Left ventricle myocardium inferior (tissue), 1 donor: ENCODE results near the gene RNPEPL1. TPM values are rescaled to one million over a fixed set of nuclear protein-coding genes. Genes with fewer than 3 reads are reported as not detected.
"Not testable (repeated sequence)": the region's sequence is repeated elsewhere in the genome, so short reads cannot be mapped to it uniquely, and the experiment has no call there.

Source experiments
- DNase-seq: peaks from one replicate; pipeline ENCODE4 v3.0.0-alpha.2; 2020
- H3K27ac ChIP-seq: fragments of 200-600 bp; replicated peaks from 2 replicates; pipeline ENCODE4 v1.8.0; 2021
- H3K27me3 ChIP-seq: fragments of 200-600 bp; 2 replicates; pipeline ENCODE4 v1.8.0; 2021; ENCODE audit warnings: low read depth
- H3K36me3 ChIP-seq: fragments of 200-600 bp; 2 replicates; pipeline ENCODE4 v1.8.0; 2021
- H3K4me1 ChIP-seq: fragments of 200-600 bp; 2 replicates; pipeline ENCODE4 v1.8.0; 2021
- H3K4me3 ChIP-seq: fragments of 200-600 bp; 2 replicates; pipeline ENCODE4 v1.8.0; 2021; ENCODE audit warnings: mild to moderate bottlenecking, moderate library complexity
- H3K9me3 ChIP-seq: fragments of 200-600 bp; replicated peaks from 2 replicates; pipeline ENCODE4 v1.8.0; 2021
- intact Hi-C: fragments of 100-400 bp; cut with micrococcal nuclease; formaldehyde crosslinking; loops from one replicate; pipeline ENCODE4 v1.11.0; 2022
- total RNA-seq: library from RNA; stranded (reverse); fragmentation: NEBNext Ultra II Directional; extraction: Animal tissue kit (Norgen Biotek cat#: 25700); gene quantifications from one replicate; pipeline ENCODE4 v1.2.1, GENCODE V29; 2021
- TF ChIP-seq, protein P1 (sequence below): fragments of 200-600 bp; IDR thresholded peaks from 2 replicates; pipeline ENCODE4 v1.8.0; 2021; ENCODE audit warnings: antibody characterized with exemption, mild to moderate bottlenecking, borderline replicate concordance
- donor health status: DM: no; HTN: yes; CAD: no; lungs with severe emphysema.

Gene RNPEPL1
- total RNA-seq, 1 donor from 2014 or later, result 80.1 TPM

DNA sequence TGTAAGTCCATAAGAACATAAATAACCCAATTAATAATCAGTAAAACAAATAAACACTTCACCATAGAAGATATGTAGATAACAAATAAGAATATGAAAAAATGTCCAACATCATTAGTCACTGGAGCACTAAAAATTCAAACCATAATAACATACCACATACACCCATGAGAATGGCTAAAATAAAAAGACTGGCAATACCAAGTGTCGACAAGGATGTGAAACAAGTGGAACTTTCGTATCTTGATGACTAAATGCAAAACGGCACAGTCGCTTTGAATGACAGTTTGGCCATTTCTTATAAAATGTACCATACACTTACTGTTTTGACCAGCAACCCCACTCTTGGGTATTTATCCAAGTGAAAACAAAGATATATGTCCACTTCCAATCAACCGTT lies 37.2 kb upstream of the RNPEPL1 start:
- no peaks in the 10 kb centered on the region for H3K4me1 ChIP-seq
- intact Hi-C loops, result no loop called here
- TF ChIP-seq, protein P1, sequence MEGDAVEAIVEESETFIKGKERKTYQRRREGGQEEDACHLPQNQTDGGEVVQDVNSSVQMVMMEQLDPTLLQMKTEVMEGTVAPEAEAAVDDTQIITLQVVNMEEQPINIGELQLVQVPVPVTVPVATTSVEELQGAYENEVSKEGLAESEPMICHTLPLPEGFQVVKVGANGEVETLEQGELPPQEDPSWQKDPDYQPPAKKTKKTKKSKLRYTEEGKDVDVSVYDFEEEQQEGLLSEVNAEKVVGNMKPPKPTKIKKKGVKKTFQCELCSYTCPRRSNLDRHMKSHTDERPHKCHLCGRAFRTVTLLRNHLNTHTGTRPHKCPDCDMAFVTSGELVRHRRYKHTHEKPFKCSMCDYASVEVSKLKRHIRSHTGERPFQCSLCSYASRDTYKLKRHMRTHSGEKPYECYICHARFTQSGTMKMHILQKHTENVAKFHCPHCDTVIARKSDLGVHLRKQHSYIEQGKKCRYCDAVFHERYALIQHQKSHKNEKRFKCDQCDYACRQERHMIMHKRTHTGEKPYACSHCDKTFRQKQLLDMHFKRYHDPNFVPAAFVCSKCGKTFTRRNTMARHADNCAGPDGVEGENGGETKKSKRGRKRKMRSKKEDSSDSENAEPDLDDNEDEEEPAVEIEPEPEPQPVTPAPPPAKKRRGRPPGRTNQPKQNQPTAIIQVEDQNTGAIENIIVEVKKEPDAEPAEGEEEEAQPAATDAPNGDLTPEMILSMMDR, result no peak
- peaks cover 26% of the 10 kb centered on the region for H3K9me3 ChIP-seq
- H3K36me3 ChIP-seq, result peaks cover 40% of the 10 kb centered on the region
- DNase-seq, result no peak
- H3K27ac ChIP-seq, result no peak overlapping the region
- H3K27me3 ChIP-seq, result no peaks in the 10 kb centered on the region
- no peak overlapping the region for H3K4me3 ChIP-seq

DNA sequence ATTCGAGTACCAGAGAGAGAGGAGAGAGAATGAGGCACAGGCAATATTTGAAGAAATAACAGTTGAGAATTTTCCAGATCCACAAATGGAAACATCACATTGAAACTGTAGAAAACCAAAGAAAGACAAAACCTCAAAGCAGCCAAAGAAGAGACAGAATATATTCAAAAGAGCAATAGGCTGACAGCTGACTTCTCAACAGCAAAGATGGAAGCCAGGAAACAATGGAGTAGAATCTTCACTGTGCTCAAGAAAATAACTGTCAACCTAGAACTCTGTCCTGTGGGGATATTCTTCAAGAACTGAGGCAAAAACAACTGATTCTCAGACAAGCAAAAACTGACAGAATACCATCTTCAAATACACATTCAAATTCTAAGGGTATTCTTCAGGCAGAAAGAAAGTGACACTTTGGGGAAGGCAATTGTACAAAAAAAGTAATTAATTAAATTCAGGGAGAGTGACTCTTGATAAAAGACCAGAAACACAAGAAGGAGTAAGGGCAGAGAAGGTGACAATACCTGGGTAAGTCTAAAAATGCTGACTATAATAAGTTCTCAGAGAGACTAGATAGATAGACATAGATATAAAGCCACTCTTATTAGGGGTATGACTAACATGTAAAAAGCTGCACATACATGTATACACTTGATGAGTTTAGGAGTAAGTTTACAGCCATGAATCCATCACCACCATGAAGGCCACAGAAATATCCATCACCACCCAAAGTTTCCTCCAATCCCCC lies 36.1 kb upstream of the RNPEPL1 start:
- intact Hi-C loops, result no loop called here
- Histone ChIP-seq H3K4me1 (no peaks in the 10 kb centered on the region), H3K27ac (no peak overlapping the region), H3K4me3 (no peak overlapping the region), H3K27me3 (no peaks in the 10 kb centered on the region), H3K9me3 (peaks cover 26% of the 10 kb centered on the region), H3K36me3 (peaks cover 38% of the 10 kb centered on the region)
- TF ChIP-seq, protein P1, result no peak
- no peak for DNase-seq

DNA sequence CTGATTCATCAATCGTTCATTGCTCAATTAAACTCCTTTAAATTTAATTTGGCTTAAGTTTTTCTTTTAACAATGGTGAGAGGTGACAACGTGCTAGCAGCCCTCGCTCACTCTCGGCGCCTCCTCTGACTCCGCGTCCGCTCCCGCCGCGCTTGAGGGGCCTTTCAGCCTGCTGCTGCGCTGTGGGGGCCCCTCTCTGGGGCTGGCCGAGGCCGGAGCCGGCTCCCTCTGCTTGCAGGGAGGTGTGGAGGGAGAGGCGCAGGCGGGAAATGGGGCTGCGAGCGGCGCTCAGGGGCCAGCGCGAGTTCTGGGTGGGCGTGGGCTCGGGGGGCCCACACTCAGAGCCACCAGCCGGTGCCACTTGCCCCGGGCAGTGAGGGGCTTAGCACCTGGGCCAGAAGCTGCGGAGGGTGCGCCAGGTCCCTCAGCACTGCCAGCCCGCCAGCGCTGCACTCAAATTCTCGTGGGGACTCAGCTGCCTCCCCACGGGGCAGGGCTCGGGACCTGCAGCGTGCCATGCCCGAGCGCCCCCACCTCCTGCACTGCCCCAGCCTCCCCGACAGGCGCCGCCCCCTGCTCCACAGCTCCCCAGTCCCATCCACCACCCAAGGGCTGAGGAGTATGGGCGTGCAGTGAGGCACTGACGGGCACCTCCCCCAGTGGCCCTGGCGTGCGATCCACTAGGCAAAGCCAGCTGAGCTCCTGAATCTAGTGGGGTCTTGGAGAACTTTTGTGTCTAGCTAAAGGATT lies 30.1 kb upstream of the RNPEPL1 start:
- intact Hi-C loops, result no loop called here
- no peak overlapping the region for H3K27ac ChIP-seq
- H3K27me3 ChIP-seq, result no peaks in the 10 kb centered on the region
- DNase-seq, result no peak
- H3K36me3 ChIP-seq, result peaks cover 26% of the 10 kb centered on the region
- H3K4me3 ChIP-seq, result no peak overlapping the region
- TF ChIP-seq, protein P1, result no peak
- H3K4me1 ChIP-seq, result no peaks in the 10 kb centered on the region
- H3K9me3 ChIP-seq, result peaks cover under 1% of the 10 kb centered on the region

DNA sequence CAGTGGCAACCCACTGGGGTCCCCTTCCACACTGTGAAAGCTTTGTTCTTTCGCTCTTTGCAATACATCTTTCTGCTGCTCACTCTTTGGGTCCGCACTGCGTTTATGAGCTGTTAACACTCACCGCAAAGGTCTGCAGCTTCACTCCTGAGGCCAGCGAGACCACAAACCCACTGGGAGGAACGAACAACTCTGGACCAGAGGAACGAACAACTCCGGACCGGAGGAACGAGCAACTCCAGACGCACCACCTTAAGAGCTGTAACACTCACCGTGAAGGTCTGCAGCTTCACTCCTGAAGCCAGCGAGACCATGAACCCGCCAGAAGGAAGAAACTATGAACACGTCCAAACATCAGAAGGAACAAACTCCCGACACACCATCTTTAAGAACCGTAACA lies 29.2 kb upstream of the RNPEPL1 start:
- H3K9me3 ChIP-seq, DNase-seq, H3K4me3 ChIP-seq, intact Hi-C loops, H3K27me3 ChIP-seq, H3K4me1 ChIP-seq, H3K27ac ChIP-seq: not testable (repeated sequence)
- peaks cover 22% of the 10 kb centered on the region for H3K36me3 ChIP-seq

DNA sequence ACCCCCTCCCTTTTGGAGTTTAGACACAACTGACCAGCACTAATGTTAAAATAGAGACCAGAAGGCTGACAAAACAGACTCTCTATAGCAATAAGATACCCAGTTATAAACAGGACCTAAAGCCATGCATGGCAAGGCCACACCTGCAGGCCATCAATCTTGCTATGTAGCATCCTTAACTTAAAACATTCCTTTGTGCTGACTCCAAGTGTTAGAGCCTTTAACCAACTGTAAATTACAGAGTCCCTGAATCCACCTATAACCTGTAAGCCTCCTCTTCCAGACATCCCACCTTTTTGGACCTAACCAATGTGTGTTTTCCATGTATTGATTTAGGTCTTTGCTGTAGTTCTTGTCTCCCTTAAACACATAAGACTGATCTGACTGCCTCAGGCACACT lies 28.4 kb upstream of the RNPEPL1 start:
- Histone ChIP-seq H3K4me1 (no peaks in the 10 kb centered on the region), H3K27ac (no peak overlapping the region), H3K36me3 (peaks cover 21% of the 10 kb centered on the region), H3K4me3 (no peak overlapping the region), H3K27me3 (no peaks in the 10 kb centered on the region), H3K9me3 (no peaks in the 10 kb centered on the region)
- DNase-seq, result no peak
- intact Hi-C loops, result no loop called here
- TF ChIP-seq, protein P1, result no peak

DNA sequence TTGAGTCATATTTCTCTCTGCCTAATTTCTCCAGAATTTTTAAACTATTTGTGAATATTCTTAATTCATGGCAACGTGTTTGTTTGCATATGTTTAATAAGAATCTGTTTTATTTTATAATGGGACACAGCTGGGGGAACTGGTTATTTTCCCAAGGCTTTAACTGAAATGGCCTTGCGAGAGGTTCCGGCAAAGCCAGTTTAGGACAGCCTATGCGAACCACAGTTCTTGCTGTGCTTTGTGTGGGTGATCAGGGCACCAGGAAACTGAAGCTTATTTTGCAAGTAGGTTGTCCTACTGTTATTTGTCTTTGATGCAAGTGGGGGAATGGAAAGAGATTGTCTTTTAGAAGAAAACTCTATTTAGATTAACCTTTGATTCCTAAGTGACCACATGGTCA lies 17.0 kb upstream of the RNPEPL1 start:
- H3K36me3 ChIP-seq, result peaks cover 29% of the 10 kb centered on the region
- H3K9me3 ChIP-seq, result no peaks in the 10 kb centered on the region
- DNase-seq, result no peak
- H3K4me1 ChIP-seq, result peaks cover 6% of the 10 kb centered on the region
- intact Hi-C loops, result no loop called here
- TF ChIP-seq, protein P1, result no peak
- no peaks in the 10 kb centered on the region for H3K27me3 ChIP-seq
- H3K4me3 ChIP-seq, result no peak overlapping the region
- no peak overlapping the region for H3K27ac ChIP-seq
